Esophagus muscularis mucosa (tissue), 3 donors: ENCODE results near the gene EIF3L.

Experiments used
- CTCF ChIP-seq, 3 experiments: fragments of 200-600 bp in 2 of 3; fragments of 450-650 bp in 1 of 3; sonication (generic) in 2 of 3; IDR thresholded peaks; one replicate each; pipeline ENCODE4 v1.5.1; 2017 to 2019; ENCODE audit warnings: antibody characterized with exemption in 3 of 3, mild to moderate bottlenecking in 2 of 3, moderate library complexity in 1 of 3
- POLR2A ChIP-seq: fragments of 450-650 bp; IDR thresholded peaks from one replicate; pipeline ENCODE4 v1.6.1; 2017; ENCODE audit warnings: antibody characterized with exemption, moderate library complexity, mild to moderate bottlenecking, low read depth
- POLR2AphosphoS5 ChIP-seq, 2 donors: sonication (generic); formaldehyde crosslinking; IDR thresholded peaks; one replicate each; pipeline ENCODE4 v1.6.1; 2017; ENCODE audit warnings: antibody characterized with exemption in 2 of 2

GRCh38 chr22:37855462-37855861 is 6.2 kb downstream of the EIF3L start:
- TF ChIP-seq POLR2AphosphoS5 (IDR thresholded peaks at IDR 0.05) (no peak), CTCF (IDR thresholded peaks at IDR 0.05) (no peak), POLR2A (no peak)
